Activated CD4-positive, alpha-beta T cell treated with anti-CD3 and anti-CD28 coated beads, Interleukin-2, amount 50 U/mL, for 4 hours (primary cell): Measurements from ENCODE around the gene NAV1.
"Not testable (repeated sequence)": the region's sequence is repeated elsewhere in the genome, so short reads cannot be mapped to it uniquely, and the experiment has no call there.

Source experiments
- DNase-seq, 2 experiments: peaks; one replicate each; pipeline ENCODE4 v3.0.0-alpha.2; 2020

The NAV1 gene

GRCh38 chr1:201538612-201539551 lies at the start of gene NAV1:
Gene NAV1, plus strand, starts transcription at chr1:201539127. Its CDS starts 83,758 bp downstream, at chr1:201622885.
- DNase-seq = no peak

- DNase-seq = no peak
Measured at GRCh38 chr1:201489643-201490261, 49.2 kb upstream of the NAV1 start.

- no peak for DNase-seq
Measured at GRCh38 chr1:201490708-201491131, 48.2 kb upstream of the NAV1 start.

GRCh38 chr1:201491896-201492511 lies 46.9 kb upstream of the NAV1 start:
- no peak for DNase-seq

- not testable (repeated sequence) for DNase-seq
Measured at GRCh38 chr1:201493026-201493656, 45.8 kb upstream of the NAV1 start.

GRCh38 chr1:201493757-201494617 lies 44.9 kb upstream of the NAV1 start:
- no peak for DNase-seq

GRCh38 chr1:201495551-201496295 lies 43.2 kb upstream of the NAV1 start:
- no peak for DNase-seq

- DNase-seq = no peak
Measured at GRCh38 chr1:201496296-201496690, 42.6 kb upstream of the NAV1 start.

- no peak for DNase-seq
Measured at GRCh38 chr1:201497935-201498509, 40.9 kb upstream of the NAV1 start.

GRCh38 chr1:201498621-201499020 lies 40.3 kb upstream of the NAV1 start:
- DNase-seq = no peak

GRCh38 chr1:201499191-201499590 lies 39.7 kb upstream of the NAV1 start:
- DNase-seq = no peak

GRCh38 chr1:201499795-201500669 lies 38.9 kb upstream of the NAV1 start:
- no peak for DNase-seq

GRCh38 chr1:201500670-201501120 lies 38.2 kb upstream of the NAV1 start:
- no peak for DNase-seq

- DNase-seq = no peak
Measured at GRCh38 chr1:201501144-201501543, 37.8 kb upstream of the NAV1 start.

- DNase-seq = no peak
Measured at GRCh38 chr1:201501812-201502510, 37.0 kb upstream of the NAV1 start.

- DNase-seq = no peak
Measured at GRCh38 chr1:201502511-201502857, 36.4 kb upstream of the NAV1 start.

- no peak for DNase-seq
Measured at GRCh38 chr1:201503397-201504176, 35.3 kb upstream of the NAV1 start.

- no peak for DNase-seq
Measured at GRCh38 chr1:201504179-201504631, 34.7 kb upstream of the NAV1 start.
